Dermis lymphatic vessel endothelial cell (primary cell): Measurements from ENCODE around the gene E4F1. TPM values are rescaled to one million over a fixed set of nuclear protein-coding genes. Genes with fewer than 3 reads are reported as not detected.

Experiments
- total RNA-seq: library from RNA; depleted of rRNA; stranded (reverse); fragments of >200 nt; gene quantifications from 2 replicates; pipeline ENCODE4 v1.2.1, GENCODE V29; 2014

E4F1 gene, protein sequence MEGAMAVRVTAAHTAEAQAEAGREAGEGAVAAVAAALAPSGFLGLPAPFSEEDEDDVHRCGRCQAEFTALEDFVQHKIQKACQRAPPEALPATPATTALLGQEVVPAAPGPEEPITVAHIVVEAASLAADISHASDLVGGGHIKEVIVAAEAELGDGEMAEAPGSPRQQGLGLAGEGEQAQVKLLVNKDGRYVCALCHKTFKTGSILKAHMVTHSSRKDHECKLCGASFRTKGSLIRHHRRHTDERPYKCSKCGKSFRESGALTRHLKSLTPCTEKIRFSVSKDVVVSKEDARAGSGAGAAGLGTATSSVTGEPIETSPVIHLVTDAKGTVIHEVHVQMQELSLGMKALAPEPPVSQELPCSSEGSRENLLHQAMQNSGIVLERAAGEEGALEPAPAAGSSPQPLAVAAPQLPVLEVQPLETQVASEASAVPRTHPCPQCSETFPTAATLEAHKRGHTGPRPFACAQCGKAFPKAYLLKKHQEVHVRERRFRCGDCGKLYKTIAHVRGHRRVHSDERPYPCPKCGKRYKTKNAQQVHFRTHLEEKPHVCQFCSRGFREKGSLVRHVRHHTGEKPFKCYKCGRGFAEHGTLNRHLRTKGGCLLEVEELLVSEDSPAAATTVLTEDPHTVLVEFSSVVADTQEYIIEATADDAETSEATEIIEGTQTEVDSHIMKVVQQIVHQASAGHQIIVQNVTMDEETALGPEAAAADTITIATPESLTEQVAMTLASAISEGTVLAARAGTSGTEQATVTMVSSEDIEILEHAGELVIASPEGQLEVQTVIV
- total RNA-seq: 20.9 and 22.1 TPM in 2 replicates

DNA sequence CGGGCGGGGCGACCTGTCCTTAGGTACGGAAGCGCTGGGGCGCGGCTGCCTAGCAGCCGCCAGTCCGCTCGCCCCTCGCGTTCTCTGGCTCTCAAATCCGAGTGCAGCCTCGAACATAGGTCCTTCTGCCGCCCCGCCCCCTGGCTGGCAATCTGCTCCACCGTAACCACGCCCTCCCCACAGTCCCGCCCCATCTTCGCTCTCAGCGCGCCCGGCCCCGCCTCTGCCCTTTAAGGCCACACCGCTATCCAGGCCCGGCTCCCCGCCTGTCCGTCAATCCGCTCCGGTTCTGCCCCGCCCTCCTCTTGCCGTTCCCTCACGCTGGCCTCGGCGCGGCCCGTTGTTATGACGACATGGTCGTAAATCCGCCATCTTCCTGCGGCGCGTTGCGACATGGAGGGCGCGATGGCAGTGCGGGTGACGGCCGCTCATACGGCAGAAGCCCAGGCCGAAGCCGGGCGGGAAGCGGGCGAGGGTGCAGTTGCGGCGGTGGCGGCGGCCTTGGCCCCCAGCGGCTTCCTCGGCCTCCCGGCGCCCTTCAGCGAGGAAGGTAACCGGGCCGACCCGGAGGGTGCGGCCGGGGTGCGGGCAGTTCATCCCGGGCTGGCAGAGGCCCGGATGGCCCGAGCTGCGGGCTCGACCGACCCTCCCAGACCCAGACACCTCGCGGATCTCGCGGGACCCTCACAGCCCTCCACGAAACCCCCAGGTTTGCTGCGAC lies at the start of gene E4F1:
TSS of gene E4F1 (plus strand) at position 371 of the 721 bp plus-strand sequence. CDS start at position 394, 23 bp downstream.

DNA sequence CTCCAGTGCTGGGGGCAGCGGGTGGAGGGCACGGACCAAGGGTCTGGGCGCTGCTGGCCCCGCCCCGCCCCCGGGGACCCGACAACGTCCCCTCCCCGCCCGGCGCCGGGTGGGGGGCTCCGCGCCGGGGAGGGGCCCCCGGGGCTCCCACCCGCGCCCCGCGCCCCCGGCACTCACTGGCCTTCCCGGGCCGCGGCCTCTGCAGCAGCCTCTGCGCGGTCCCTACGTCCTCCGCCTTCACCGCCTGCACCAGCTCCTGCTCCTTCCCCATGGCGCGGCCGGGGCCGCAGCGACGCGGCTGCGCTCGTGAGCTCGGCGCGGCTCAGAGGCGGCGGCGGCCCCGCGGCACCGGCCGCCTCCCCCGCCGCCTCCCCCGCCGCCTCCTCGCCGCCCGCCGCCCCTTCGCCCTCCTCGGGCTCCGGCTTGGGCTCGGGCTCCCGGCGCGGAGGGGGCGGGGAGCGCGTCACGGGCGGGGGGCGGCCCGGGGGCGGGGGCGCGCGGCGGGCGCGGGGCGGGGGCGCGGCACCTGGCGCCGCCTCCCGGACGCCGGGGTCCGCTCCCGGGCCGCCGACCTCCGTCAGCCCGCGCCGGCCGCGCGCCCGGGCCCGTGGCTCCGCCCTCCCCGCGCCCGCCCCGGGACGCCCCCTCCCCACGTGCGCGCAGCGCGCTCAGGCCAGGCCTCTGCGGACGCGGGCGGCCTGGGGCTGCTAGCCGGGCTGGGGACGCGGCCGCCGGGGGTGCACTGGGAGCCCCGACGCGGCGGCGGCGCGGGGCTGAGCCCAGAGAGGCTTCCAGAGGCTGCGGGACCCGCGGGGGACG lies 27.0 kb upstream of the E4F1 start, which contains the start of gene CASKIN1:
TSS of gene CASKIN1 (minus strand) at position 444 of the 819 bp plus-strand sequence. CDS start at position 271, 173 bp downstream.

DNA sequence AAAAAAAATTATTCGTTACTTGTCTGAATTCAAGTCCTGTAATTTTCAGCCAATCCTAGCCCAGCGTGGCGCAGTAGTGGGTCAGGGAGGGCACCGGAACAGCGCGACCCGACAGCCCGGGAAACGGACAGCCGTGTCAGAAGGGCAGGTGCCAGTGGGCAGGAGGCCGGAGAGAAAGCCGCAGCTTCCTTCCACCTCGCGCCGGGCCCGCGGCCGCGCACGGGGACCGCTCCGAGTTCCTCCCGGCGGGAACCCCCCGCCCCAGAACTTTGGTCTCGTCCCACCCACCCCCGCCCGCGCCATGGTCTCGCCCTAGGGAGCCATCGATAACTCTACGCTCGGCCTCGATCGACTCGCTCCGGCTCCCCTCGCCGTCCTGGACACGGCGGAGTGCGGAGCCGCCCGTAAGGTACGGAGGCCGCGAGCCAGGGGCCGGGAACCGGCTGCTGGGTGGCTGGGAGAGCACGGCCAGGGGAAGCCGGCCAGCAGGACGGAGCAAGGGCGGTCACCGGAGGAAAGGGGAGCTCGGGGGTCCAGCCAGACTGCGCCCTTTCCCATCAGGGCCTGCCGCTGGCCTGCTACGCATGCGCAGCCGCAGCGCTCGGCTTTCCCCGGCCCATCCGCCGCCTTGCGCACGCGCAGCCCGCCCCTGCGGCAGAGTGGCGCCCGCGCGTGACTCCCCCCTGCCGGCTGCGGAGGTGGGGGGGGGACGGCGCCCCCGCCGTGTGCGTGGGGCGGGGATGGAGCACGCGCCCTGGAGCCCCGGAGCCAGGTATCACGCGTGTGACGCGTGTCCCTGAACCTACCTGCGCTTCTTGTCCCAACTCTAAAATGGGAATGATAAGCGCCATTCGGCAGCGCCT lies 18.1 kb upstream of the E4F1 start, which contains the start of gene MLST8:
TSS of gene MLST8 (plus strand) at position 351 of the 863 bp plus-strand sequence. CDS start 632 bp downstream, outside the sequence.

DNA sequence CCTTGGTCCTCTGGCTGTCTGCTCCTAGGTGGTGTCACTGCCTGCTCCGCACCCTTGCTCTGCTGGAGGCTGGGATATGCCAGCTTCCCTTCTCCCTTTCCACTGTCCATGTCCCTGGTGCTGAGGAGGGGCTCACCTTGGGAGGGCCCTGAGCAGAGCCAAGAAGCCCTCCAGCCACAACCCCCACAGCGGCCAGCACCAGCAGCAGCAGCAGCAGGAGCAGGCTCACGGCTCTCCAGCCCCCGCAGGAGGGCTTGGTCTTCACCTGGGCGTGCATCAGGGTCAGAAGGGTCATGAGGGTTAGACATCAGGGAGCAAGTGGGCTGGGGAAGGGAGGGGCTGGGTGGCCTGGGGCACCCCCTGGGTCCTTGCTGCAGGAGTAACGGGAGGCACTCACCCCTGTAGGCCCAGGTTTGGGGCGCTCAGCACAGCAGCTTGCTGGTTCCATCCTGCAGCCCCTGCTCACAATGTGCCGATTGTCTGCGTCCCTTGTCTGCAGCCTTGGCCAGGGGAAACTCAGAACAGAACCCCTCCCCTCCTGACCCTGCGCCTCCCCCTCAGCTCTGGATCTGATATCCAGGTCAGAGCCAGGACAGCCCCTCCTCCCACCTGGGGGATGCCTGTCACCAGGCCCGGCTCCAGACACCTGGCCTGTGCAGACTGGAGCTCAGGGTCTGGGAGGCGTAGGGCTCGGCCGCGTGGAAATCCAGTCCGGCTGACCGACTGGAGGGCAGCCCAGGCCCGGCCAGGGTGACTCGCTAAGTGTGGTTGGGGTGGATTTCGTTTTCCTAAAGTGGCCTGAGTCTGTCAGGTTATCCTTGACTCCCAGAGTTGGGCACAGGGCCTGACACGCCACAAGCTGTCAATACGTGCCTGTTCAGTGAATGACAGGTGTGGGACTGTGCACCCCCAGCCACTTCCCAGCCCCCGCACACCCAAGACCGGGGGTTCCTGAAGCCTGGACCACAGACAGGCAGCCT lies 12.7 kb upstream of the E4F1 start, which contains the start of gene BRICD5:
TSS of gene BRICD5 (minus strand) at position 478 of the 980 bp plus-strand sequence. CDS start at position 448, 30 bp downstream.

DNA sequence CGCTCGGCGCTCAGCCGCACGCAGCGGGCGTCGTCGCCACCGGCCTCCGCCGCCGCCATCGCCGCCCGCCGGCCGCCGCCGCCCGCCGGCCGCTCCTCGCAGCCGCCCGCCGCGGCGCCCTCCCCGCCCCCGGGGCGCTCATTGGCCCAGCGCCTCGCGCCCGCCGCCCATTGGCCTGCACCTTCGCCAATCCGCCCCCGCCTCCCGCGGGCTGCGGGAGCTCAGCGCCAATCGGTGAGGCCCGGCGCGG lies 8.7 kb upstream of the E4F1 start, which contains the start of gene PGP:
TSS of gene PGP (minus strand) at position 122 of the 250 bp plus-strand sequence. CDS start at position 59, 63 bp downstream.

DNA sequence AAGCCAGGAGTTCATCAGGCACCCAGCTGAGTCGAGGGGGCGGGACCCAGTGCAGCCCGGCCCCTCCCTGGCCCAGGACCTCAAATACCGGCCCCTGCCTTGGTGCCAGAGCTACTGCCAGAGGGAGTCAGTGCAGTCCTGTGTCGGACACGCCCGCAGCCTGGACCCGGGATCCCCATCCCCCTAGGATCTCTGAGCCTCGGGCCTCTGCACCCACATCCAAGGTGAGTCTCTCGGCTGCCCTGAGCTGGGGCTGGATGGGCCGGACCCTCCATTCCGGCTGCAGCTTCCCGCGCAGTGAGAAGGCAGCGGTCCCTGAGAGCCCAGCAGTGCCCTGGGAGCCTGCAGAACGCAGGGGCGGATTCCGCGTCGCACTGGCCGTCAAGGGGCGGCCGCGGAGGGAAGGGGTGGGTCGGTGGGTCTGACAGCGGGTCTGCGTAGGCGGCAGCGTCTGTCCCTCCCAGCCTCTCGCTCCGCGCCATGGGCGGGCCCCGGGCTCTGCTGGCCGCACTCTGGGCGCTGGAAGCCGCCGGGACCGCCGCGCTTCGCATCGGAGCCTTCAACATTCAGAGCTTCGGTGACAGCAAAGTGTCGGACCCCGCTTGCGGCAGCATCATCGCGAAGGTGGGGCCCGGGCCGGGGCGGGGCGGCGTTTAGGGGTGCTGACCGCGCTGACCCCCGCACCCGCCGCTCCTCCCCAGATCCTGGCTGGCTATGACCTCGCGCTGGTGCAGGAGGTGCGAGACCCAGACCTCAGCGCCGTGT lies 13.1 kb downstream of the E4F1 start, which contains the start of gene DNASE1L2:
TSS of gene DNASE1L2 (plus strand) at position 108 of the 765 bp plus-strand sequence. CDS start at position 481, 373 bp downstream.

DNA sequence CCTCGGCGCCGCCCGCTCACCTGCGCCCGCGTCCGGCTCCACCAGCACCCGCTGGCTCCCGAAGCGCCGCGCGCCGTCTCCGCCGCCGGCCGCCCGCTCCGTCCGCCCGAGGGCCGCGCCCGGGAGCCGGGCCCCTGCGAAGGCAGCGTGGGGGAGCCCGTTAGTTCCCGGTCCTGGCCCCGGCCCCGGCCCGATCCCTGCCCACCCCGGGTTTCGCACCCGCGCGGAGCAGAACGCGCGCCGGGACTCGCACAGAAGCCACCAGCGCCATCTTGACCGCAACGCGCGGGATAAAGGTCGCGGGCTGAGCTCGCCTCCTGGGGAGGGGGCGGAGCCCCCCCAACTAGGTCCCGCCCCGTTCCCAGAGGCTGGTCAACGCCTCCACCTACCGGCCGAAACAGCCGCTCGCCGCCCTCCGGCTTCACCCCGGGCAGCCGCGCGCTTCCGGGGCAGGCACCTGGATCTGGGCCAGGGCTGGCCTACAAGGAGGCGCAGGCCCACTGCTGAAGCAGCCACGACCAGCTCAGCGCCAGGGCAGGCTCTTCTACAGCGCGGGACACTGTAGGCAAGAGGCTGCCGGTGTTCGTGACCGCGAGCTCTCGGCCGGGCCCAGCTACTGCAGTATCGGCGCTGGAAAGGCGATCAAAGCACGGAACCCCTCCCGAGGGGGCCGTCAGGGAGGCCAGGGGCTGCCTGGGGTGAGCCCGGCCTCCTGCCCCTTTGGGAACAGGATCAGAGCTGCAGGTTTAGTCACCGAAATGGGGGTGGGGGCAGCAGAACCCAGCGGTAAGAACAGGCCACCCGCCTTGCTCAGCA lies 28.1 kb downstream of the E4F1 start, which contains the start of gene ECI1:
TSS of gene ECI1 (minus strand) at position 292 of the 816 bp plus-strand sequence. CDS start at position 271, 21 bp downstream.

DNA sequence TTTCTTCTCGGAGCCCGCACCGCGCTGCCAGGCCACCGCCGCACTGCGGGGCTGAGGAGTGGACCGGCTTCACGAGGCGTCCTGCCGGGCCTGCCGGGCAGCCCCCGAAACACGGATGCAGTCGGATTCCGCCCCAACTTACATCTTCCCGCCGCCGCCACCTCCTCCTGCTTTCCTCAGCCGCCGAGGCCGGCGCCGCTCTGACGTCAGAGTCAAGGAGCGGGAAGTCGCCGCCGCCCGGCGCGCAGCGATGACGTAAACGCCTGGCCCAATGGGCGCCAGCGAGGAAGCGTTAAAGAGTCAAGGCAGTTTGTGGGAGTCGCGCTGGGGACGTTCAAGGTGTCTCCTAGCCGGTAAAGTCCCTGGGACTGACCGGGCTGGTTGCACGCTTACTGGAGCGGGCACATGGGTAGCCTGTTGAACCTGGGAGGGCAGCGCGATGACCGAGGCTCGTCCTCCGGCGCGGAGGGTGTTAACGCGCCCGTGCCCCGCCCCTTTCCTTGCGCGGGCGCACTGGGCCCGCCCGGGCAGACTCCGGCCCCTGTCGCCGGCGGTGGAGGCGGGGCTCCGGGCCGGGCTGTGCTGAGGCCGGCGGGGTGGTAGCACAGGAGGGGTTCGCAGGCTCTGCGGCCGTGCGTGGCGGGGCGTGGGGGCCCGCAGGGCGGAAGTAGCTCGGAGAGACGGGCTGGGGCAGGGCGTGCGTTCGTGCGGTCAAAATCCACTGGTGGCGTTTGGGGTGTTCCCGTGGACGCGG lies 44.7 kb downstream of the E4F1 start, which contains the start of gene RNPS1:
TSS of gene RNPS1 (minus strand) at position 214 of the 754 bp plus-strand sequence. CDS start 3,483 bp downstream, outside the sequence.

Other genes with a start within 250 kb of the E4F1 start
- 0.09 and 0.11 TPM in 2 replicates for gene NOXO1, start 242.1 kb upstream of the E4F1 start, total RNA-seq
- 8.9 and 9.1 TPM in 2 replicates for gene GFER, start 239.4 kb upstream of the E4F1 start, total RNA-seq
- 1.2 and 2.2 TPM in 2 replicates for gene SYNGR3, start 233.6 kb upstream of the E4F1 start, total RNA-seq
- gene ZNF598, start 213.8 kb upstream of the E4F1 start, total RNA-seq: 8.1 and 8.8 TPM in 2 replicates
- gene NPW, start 203.8 kb upstream of the E4F1 start, total RNA-seq: 0.43 and 0.52 TPM in 2 replicates
- 40.3 and 40.6 TPM in 2 replicates for gene NHERF2, start 196.7 kb upstream of the E4F1 start, total RNA-seq
- gene NTHL1, start 175.8 kb upstream of the E4F1 start, total RNA-seq: 25.9 and 29.7 TPM in 2 replicates
- 27.5 and 28.2 TPM in 2 replicates for gene TSC2, start 175.6 kb upstream of the E4F1 start, total RNA-seq
- gene PKD1, start 87.7 kb upstream of the E4F1 start, total RNA-seq: 18.9 and 20.3 TPM in 2 replicates
- gene RAB26, start 75.0 kb upstream of the E4F1 start, total RNA-seq: 0.26 and 0.65 TPM in 2 replicates
- gene TRAF7, start 67.8 kb upstream of the E4F1 start, total RNA-seq: 54.2 and 60.4 TPM in 2 replicates
- 0.17 and 0.43 TPM in 2 replicates for gene CASKIN1, start 27.0 kb upstream of the E4F1 start, total RNA-seq
- 10.6 and 10.7 TPM in 2 replicates for gene MLST8, start 18.1 kb upstream of the E4F1 start, total RNA-seq
- 1.1 and 1.7 TPM in 2 replicates for gene BRICD5, start 12.7 kb upstream of the E4F1 start, total RNA-seq
- 5.9 and 9.1 TPM in 2 replicates for gene PGP, start 8.8 kb upstream of the E4F1 start, total RNA-seq
- gene DNASE1L2, start 12.9 kb downstream of the E4F1 start, total RNA-seq: 0.22 and 0.26 TPM in 2 replicates
- 27.7 and 31.9 TPM in 2 replicates for gene ECI1, start 28.0 kb downstream of the E4F1 start, total RNA-seq
- gene RNPS1, start 44.5 kb downstream of the E4F1 start, total RNA-seq: 29.7 and 44.9 TPM in 2 replicates
- gene ABCA3, start 117.1 kb downstream of the E4F1 start, total RNA-seq: 11.4 and 20.8 TPM in 2 replicates
- gene CCNF, start 205.9 kb downstream of the E4F1 start, total RNA-seq: 7.0 and 9.1 TPM in 2 replicates
- gene TEDC2, start 236.5 kb downstream of the E4F1 start, total RNA-seq: 1.7 and 2.1 TPM in 2 replicates
- gene NTN3, start 247.7 kb downstream of the E4F1 start, total RNA-seq: 0.09 TPM in 1 of 2 replicates, not detected in the other